T-helper 2 cell treated with Interferon-gamma antibody and Interleukin-4, amounts not matched to agents 5 μg/mL and 100 μg/mL, for 36 hours (primary cell): ENCODE results near the gene ZNHIT2.
"Not testable (repeated sequence)": the region's sequence is repeated elsewhere in the genome, so short reads cannot be mapped to it uniquely, and the experiment has no call there.

Experiments
- DNase-seq: peaks from one replicate; pipeline ENCODE4 v3.0.0; 2021; ENCODE audit warnings: low spot score
- H3K27ac Mint-ChIP-seq: one replicate; pipeline ENCODE4 v1.8.0; 2021; ENCODE audit warnings: mild to moderate bottlenecking, mixed read lengths
- H3K27me3 Mint-ChIP-seq: one replicate; pipeline ENCODE4 v1.8.0; 2021; ENCODE audit warnings: low read depth, mixed read lengths
- H3K36me3 Mint-ChIP-seq: one replicate; pipeline ENCODE4 v1.8.0; 2021; ENCODE audit warnings: low read depth, mixed read lengths
- H3K4me1 Mint-ChIP-seq: one replicate; pipeline ENCODE4 v1.8.0; 2021; ENCODE audit warnings: low read depth, mixed read lengths
- H3K4me3 Mint-ChIP-seq: one replicate; pipeline ENCODE4 v1.8.0; 2022; ENCODE audit warnings: mild to moderate bottlenecking, moderate library complexity, mixed read lengths
- H3K9me3 Mint-ChIP-seq: one replicate; pipeline ENCODE4 v1.8.0; 2021; ENCODE audit warnings: mixed read lengths

Gene ZNHIT2

DNA sequence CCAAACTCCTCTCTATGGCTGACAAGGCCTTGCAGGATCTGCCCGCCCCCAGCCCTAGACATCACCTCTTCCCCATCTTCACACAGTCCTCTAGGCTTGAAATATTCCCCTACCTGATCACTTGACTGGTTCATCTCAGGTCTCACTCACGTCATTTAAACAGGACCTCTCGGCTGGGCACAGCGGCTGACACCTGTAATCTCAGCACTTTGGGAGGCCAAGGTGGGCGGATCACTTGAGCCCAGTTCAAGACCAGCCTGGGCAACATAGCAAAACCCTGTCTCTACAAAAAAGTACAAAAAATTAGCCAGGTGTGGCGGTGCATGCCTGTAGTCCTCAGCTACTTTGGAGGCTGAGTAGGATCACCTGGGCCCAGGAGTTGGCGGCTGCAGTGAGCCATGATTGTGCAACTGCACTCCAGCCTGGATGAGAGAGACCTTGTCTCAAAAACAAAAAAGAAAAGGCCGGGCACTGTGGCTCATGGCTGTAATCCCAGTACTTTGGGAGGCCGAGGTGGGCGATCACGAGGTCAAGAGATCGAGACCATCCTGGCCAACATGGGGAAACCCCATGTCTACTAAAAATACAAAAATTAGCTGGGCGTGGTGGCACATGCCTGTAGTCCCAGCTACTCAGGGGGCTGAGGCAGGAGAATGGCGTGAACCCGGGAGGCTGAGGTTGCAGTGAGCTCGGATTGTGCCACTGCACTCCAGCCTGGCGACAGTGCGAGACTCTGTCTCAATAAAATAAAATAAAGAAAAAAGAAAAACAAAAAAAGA is 1.6 kb upstream of the ZNHIT2 start:
- Mint-ChIP-seq H3K27ac (peak overlapping the region; percentile 65), H3K4me1 (peaks cover 35% of the 10 kb centered on the region), H3K36me3 (peaks cover 39% of the 10 kb centered on the region)
- H3K9me3 Mint-ChIP-seq, H3K27me3 Mint-ChIP-seq, H3K4me3 Mint-ChIP-seq, DNase-seq: not testable (repeated sequence)

DNA sequence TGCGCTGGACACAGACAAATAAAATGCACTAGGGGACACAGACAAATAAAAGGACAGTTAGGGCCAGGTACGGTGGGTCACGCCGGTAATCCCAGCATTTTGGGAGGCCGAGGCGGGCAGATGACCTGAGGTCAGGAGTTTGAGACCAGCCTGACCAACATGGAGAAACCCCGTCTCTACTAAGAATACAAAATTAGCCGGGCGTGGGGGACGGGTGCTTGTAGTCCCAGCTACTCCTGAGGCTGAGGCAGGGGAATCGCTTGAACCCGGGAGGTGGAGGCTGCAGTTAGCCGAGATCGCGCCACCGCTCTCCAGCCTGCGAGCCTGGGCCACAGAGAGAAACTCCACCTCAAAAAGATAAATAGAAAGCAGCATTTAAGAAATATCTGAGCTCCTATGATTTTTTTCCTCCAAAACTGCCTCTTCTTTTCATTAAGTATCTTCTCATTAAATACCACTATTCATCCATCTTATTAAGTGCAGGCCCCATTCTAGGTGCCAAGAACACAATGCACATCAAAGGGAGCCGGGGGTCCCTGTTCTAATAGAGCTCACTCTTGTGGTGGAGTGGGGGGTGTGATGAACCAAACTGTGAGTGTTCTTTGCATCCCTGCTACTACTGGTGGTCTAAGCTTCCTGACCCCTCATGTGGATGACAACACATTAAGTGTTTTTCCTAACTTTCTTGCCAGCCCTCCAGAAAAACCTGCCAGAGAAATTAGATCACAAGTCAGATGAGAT is 766 bp upstream of the ZNHIT2 start:
- H3K9me3 Mint-ChIP-seq, result no peaks in the 10 kb centered on the region
- H3K36me3 Mint-ChIP-seq, result peaks cover 39% of the 10 kb centered on the region
- no peaks in the 10 kb centered on the region for H3K27me3 Mint-ChIP-seq
- peaks cover 39% of the 10 kb centered on the region for H3K4me1 Mint-ChIP-seq
- peak overlapping the region; percentile 88 for H3K4me3 Mint-ChIP-seq
- DNase-seq, result no peak
- H3K27ac Mint-ChIP-seq, result peak overlapping the region; percentile 92

DNA sequence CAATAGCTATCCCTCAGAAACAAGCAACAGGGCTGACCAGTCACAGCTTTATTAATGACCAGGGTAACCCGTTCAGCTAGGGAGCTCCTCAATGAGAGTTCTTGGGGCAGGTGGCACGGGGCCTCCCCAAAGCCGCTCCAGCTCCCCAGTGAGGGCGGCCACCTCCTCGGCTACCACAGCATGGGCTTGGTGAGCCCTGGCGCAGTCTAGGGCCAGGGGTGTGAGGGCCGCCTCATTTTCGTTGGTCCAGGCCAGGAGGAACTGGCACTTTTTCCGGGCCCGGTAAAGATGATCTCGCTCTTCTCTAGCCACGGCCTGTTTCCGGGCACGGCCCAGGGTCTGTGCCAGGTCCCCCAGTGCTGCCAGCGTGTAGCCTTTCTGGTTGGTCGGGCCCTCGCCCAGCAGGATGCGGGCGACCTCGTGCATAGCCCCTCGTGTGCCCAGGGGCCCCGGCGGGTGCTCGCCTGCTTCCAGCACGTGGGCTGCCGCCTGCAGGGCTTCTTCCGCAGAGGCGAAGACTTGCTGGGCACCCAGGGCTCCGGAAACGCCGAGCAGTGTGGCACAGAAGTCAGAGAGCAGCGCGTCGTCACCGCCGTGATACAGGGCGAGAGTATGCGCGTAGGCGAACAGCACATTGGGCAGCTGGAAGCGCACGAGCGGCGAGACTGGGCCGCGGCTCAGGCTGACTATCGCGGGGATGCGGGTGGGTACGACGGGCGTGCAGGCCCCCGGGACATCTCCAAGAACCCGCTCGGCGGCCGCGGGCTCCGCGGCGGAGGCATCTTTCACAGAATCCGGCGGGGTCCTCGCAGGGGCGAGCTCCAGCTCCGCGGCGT is 913 bp downstream of the ZNHIT2 start:
- peak; percentile 68 for DNase-seq
- Mint-ChIP-seq H3K9me3 (no peaks in the 10 kb centered on the region), H3K27me3 (no peaks in the 10 kb centered on the region), H3K27ac (peak overlapping the region; percentile 93), H3K4me3 (peak overlapping the region; percentile 88), H3K36me3 (peaks cover 34% of the 10 kb centered on the region), H3K4me1 (peaks cover 46% of the 10 kb centered on the region)

DNA sequence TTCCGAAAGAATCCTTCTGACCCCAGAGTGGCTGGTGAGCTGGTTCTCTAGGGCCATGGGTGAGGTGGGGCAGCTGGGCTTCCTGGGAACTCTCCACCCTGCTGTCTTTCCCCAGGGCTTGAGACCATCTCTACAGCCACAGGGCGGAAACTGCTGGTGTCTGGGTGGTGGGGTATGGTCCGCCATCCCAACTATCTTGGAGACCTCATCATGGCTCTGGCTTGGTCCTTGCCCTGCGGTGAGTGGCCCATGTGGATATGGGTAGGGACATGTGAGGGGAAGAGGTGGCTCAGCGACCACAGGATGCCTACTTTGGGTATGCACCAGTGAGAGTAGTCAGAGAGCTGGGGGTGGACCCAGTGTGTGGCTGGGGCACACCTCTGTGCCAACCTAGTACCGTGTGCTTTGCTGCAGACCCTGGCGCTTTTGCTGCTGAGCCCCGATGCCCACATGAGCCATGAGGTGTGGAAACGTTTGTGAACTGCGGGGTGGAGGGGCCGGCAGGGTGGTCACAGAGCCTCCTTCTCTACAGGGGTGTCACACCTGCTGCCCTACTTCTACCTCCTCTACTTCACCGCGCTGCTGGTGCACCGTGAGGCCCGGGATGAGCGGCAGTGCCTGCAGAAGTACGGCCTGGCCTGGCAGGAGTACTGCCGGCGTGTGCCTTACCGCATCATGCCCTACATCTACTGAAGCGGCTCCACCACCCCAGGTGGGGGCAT is 2.0 kb downstream of the ZNHIT2 start:
- Mint-ChIP-seq H3K36me3 (peaks cover 24% of the 10 kb centered on the region), H3K27me3 (no peaks in the 10 kb centered on the region), H3K4me3 (peak overlapping the region; percentile 88), H3K27ac (peak overlapping the region; percentile 10), H3K4me1 (peaks cover 41% of the 10 kb centered on the region), H3K9me3 (no peaks in the 10 kb centered on the region)
- no peak for DNase-seq

DNA sequence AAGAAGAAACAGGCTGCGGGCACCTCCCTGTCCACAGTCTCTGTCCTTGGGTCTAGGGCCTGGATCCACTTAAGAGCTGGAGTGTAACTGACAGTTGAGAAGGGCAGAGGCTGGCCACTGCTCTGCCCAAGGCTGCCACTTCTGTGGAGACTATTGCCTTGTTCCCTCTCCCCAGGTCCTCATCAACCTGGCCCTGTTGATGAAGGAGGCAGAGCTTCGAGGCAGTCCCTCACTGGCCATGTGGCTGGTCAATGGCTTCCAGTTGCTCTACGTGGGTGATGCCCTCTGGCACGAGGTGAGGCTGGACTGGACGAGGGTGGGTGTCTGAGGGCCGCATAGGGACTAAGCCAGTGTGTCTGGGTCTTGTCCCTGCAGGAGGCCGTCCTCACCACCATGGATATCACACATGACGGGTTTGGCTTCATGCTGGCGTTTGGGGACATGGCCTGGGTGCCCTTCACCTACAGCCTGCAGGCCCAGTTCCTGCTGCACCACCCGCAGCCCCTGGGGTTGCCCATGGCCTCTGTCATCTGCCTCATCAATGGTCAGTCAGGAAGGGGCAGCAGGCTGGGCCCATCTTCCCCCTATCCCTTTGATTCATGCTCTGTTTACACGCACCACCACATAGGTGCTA is 2.8 kb downstream of the ZNHIT2 start:
- H3K9me3 Mint-ChIP-seq, result no peaks in the 10 kb centered on the region
- DNase-seq, result no peak
- peaks cover 19% of the 10 kb centered on the region for H3K36me3 Mint-ChIP-seq
- peaks cover 38% of the 10 kb centered on the region for H3K4me1 Mint-ChIP-seq
- H3K4me3 Mint-ChIP-seq, result peak overlapping the region; percentile 85
- H3K27me3 Mint-ChIP-seq, result no peaks in the 10 kb centered on the region
- H3K27ac Mint-ChIP-seq, result peak overlapping the region; percentile 45

DNA sequence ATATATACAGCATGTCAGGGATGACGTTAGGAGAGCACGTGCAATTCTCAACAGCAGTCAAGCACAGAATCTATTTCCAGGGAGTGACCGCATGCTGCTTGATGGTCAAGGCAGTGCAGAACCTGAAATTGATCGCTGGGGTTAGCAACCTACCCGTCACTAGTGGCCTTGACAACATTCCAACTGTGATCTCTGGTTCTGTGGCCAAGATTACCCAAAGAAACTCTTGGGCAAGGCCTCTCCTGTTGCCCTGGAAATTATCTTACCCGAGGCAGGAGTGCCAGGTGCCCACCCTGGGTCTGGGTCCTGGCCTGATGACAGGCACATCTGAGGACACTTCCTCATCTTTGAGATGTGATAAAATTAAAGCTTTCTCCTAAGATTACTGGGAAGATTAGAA is 3.7 kb downstream of the ZNHIT2 start:
- Mint-ChIP-seq H3K36me3 (peaks cover 14% of the 10 kb centered on the region), H3K9me3 (no peaks in the 10 kb centered on the region), H3K27me3 (no peaks in the 10 kb centered on the region), H3K4me3 (peak overlapping the region; percentile 85), H3K27ac (peak overlapping the region; percentile 82), H3K4me1 (peaks cover 36% of the 10 kb centered on the region)
- no peak for DNase-seq

DNA sequence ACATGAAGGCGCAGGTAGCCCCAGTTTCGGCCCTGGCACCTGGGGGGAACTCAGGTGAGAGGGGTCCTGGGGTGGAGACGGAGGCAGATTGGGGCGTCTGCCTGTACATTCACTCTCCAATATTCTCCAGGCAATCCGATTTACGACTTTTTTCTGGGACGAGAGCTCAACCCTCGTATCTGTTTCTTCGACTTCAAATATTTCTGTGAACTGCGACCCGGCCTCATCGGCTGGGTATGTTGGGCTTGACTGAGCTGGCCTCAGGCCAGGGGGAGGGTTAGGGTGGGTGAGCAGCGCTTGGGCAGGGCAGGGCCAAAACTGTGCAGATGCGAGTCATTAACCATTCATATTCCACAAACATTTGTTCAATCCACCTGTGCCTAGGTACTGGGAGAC is 4.1 kb downstream of the ZNHIT2 start:
- Mint-ChIP-seq H3K9me3 (no peaks in the 10 kb centered on the region), H3K4me3 (peak overlapping the region; percentile 85), H3K36me3 (peaks cover 9% of the 10 kb centered on the region), H3K27ac (peak overlapping the region; percentile 82), H3K4me1 (peaks cover 31% of the 10 kb centered on the region), H3K27me3 (no peaks in the 10 kb centered on the region)
- DNase-seq, result no peak

DNA sequence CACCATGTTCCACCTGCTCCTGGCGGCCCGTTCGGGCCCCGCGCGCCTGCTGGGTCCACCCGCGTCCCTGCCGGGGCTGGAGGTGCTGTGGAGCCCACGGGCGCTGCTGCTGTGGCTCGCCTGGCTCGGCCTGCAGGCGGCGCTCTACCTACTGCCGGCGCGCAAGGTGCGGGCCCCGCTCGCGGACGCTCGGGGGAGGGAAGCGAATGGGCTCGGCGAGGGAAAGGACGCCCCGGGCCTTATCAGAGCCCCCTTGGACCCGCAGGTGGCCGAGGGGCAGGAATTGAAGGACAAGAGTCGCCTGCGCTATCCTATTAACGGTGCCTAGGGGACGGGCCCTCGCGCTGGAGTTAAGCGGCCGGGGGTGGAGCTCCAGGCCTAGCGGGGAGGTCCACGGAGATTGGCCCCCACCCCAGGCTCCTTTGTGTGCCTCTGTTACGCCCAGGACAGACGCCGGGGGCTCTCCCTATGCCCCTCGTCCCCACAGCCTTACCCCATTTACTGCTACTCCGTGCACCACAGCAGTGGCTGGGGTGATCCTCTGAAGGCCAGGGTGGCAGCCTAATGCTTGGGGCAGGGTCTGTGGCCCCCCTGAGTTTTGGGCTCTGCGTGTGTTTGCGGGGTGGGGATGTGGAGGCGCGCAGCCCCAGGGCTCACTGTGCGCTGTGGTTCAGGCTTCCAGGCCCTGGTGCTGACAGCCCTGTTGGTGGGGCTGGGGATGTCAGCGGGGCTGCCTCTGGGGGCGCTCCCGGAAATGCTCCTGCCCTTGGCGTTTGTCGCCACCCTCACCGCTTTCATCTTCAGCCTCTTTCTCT is 4.7 kb downstream of the ZNHIT2 start:
- H3K9me3 Mint-ChIP-seq, result no peaks in the 10 kb centered on the region
- H3K36me3 Mint-ChIP-seq, result peaks cover 5% of the 10 kb centered on the region
- peak overlapping the region; percentile 85 for H3K4me3 Mint-ChIP-seq
- H3K4me1 Mint-ChIP-seq, result peaks cover 28% of the 10 kb centered on the region
- DNase-seq, result peak; percentile 71
- peak overlapping the region; percentile 82 for H3K27ac Mint-ChIP-seq
- no peaks in the 10 kb centered on the region for H3K27me3 Mint-ChIP-seq

DNA sequence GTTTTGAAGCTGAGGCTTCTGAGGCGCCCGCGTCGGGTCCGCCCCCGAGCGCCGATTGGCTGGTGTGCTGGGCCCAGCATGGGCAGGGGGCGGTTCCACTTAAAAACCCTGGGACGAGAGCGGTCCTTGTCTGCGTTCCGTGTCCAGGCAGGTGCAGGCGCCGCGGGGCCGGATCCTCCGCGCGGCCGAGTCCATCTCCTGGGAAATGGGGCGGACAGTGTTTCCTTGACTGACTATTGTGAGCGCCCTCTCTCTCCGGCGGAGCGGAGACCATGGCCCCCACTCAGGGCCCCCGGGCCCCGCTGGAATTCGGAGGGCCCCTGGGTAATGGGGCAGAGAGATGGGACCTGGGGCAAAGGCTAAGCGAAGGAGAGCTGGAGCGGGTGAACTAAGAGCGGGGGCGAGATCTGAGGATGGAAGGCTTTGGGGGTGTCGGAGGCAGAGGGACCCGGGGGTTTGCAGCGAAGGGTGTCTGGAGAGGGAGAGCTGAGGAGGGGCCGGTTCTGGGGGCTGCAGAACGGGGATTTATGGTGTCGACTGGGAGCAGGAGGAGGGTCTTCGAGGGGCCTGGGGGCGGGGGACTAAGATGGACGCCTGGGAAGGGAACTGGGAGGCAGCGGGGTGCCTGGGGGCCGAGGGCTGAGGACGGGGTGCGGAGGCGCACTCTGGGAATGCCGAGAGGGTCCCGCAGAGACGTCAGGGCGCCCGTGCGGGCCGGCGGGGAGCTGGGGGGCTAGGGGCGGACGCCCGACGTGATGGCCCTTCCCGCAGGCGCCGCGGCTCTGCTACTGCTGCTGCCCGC is 5.6 kb downstream of the ZNHIT2 start, which contains the start of gene TM7SF2:
TM7SF2 (plus strand) TSS at position 129 of the 802 bp plus-strand sequence; CDS start at position 273, 144 bp downstream.
- Mint-ChIP-seq H3K27ac (peak within 1 kb of the TSS; percentile 82), H3K9me3 (no peaks in the 10 kb centered on the region), H3K4me1 (peaks cover 28% of the 10 kb centered on the region), H3K27me3 (no peaks in the 10 kb centered on the region), H3K4me3 (peak within 1 kb of the TSS; percentile 85), H3K36me3 (peaks cover 3% of the 10 kb centered on the region)
- DNase-seq, result peak; percentile 94

DNA sequence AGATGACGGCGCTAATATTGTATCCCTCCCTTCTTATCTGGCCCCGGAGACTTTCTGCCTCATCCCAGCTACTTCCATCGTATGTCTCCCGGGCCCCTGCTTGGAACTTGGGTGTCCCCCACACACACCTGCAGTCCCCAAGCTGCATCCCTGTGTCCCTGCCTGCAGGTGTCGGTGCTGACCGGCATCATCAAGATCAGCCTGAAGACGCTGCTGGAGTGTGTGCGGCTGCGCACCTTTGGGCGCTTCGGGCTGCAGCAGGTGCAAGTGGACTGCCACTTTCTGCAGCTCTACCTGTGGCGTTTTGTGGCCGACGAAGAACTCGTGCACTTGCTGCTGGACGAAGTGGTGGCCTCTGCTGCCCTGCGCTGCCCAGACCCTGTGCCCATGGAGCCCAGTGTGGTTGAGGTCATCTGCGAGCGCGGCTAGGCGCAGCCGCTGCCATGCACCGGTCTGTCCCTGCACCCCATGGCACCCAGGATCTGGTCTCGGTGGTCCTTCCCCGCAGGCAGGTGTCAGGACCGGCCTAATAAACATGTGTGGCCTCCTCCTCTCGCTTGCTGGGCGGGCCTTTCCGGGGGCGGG is 6.2 kb downstream of the ZNHIT2 start:
- no peaks in the 10 kb centered on the region for H3K9me3 Mint-ChIP-seq
- H3K36me3 Mint-ChIP-seq, result peaks cover 6% of the 10 kb centered on the region
- no peak for DNase-seq
- peaks cover 26% of the 10 kb centered on the region for H3K4me1 Mint-ChIP-seq
- H3K4me3 Mint-ChIP-seq, result peak overlapping the region; percentile 85
- H3K27ac Mint-ChIP-seq, result peak overlapping the region; percentile 77
- H3K27me3 Mint-ChIP-seq, result no peaks in the 10 kb centered on the region

DNA sequence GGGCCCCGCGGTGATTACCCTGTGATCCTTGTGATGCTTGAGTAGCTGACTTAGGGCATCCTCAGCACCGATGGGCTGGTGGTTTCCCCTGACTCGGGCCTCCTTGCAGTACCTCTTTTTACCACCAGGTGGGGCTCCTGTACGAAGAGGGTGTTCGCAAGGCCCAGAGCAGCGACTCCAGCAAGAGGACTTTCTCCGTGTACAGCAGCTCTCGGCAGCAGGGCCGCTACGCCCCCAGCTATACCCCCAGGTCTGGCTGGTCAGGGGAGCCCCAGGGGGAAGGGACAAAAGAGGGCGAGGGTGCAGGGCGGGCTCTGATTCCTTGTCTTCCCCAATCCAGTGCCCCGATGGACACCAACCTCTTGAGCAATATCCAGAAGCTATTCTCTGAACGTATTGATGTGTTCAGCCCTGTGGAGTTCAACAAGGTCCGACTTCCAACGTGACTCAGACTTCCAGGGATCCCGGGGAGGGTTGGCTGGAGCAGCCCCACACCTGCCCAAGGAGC is 7.1 kb downstream of the ZNHIT2 start:
- Mint-ChIP-seq H3K27ac (peak overlapping the region; percentile 16), H3K36me3 (peaks cover 9% of the 10 kb centered on the region), H3K4me1 (peaks cover 23% of the 10 kb centered on the region), H3K27me3 (no peaks in the 10 kb centered on the region), H3K9me3 (no peaks in the 10 kb centered on the region), H3K4me3 (no peak overlapping the region)
- DNase-seq, result peak; percentile 86
